ENCODE measurements around the gene ATG5. TPM values are rescaled to one million over a fixed set of nuclear protein-coding genes. Genes with fewer than 3 reads are reported as not detected.

The ATG5 gene
- total RNA-seq, 2 donors from 2014 or later: 32.1 to 38.4 TPM

- ATAC-seq (replicated peaks in 1 of 2): no peak
- H3K9me3 Mint-ChIP-seq: peaks cover 3 to 4% of the 10 kb centered on the region in 2 donors
- no peaks in the 10 kb centered on the region for H3K36me3 Mint-ChIP-seq (ENCODE audit: insufficient read depth in 2 of 2)
- DNase-seq: no peak
- peaks cover 83% of the 10 kb centered on the region for H3K4me1 Mint-ChIP-seq (ENCODE audit: low read depth)
- no peak overlapping the region for H3K27ac Mint-ChIP-seq
- no peak overlapping the region for H3K4me3 Mint-ChIP-seq
- no peaks in the 10 kb centered on the region for H3K27me3 Mint-ChIP-seq (ENCODE audit: low read depth)
These were observed 178.7 kb downstream of the ATG5 start for GRCh38 chr6:106146852-106147351.

- DNase-seq (peak; percentile 53 to 54), ATAC-seq (replicated peaks in 1 of 2) (peak in 1 of 2 donors; percentile 27)
- Mint-ChIP-seq H3K27me3 (ENCODE audit: low read depth) (no peaks in the 10 kb centered on the region), H3K4me1 (ENCODE audit: low read depth) (peaks cover 87% of the 10 kb centered on the region), H3K36me3 (ENCODE audit: insufficient read depth in 2 of 2) (no peaks in the 10 kb centered on the region), H3K9me3 (no peaks in the 10 kb centered on the region), H3K4me3 (peak overlapping the region; percentile 15 to 35), H3K27ac (no peak overlapping the region)
These were observed 179.8 kb downstream of the ATG5 start for GRCh38 chr6:106145741-106146227.

- Mint-ChIP-seq H3K4me3 (peak overlapping the region; percentile 15 to 29), H3K27ac (no peak overlapping the region), H3K4me1 (ENCODE audit: low read depth) (peaks cover 94% of the 10 kb centered on the region), H3K36me3 (ENCODE audit: insufficient read depth in 2 of 2) (no peaks in the 10 kb centered on the region), H3K27me3 (ENCODE audit: low read depth) (no peaks in the 10 kb centered on the region), H3K9me3 (no peaks in the 10 kb centered on the region)
- DNase-seq (no peak), ATAC-seq (replicated peaks in 1 of 2) (no peak)
These were observed 180.4 kb downstream of the ATG5 start for GRCh38 chr6:106145144-106145543.

- peak overlapping the region in 1 of 2 donors; percentile 59 for H3K4me3 Mint-ChIP-seq
- no peaks in the 10 kb centered on the region for H3K9me3 Mint-ChIP-seq
- H3K36me3 Mint-ChIP-seq (ENCODE audit: insufficient read depth in 2 of 2): no peaks in the 10 kb centered on the region
- no peak overlapping the region for H3K27ac Mint-ChIP-seq
- no peaks in the 10 kb centered on the region for H3K27me3 Mint-ChIP-seq (ENCODE audit: low read depth)
- ATAC-seq (replicated peaks in 1 of 2) (no peak), DNase-seq (no peak)
- H3K4me1 Mint-ChIP-seq (ENCODE audit: low read depth): peaks cover 82% of the 10 kb centered on the region
These were observed 181.9 kb downstream of the ATG5 start for GRCh38 chr6:106143665-106144064.

GRCh38 chr6:106142876-106143431 is 182.6 kb downstream of the ATG5 start:
- no peak for ATAC-seq (replicated peaks in 1 of 2)
- peak overlapping the region; percentile 30 for H3K27ac Mint-ChIP-seq

GRCh38 chr6:106141441-106142237 is 183.9 kb downstream of the ATG5 start:
- H3K4me1 Mint-ChIP-seq (ENCODE audit: low read depth): peaks cover 69% of the 10 kb centered on the region

More at GRCh38 chr6:106142876-106143431, 182.6 kb downstream of the ATG5 start:
- Mint-ChIP-seq H3K4me1 (ENCODE audit: low read depth) (peaks cover 78% of the 10 kb centered on the region), H3K9me3 (no peaks in the 10 kb centered on the region), H3K36me3 (ENCODE audit: insufficient read depth in 2 of 2) (no peaks in the 10 kb centered on the region), H3K4me3 (peak overlapping the region in 1 of 2 donors; percentile 59), H3K27me3 (ENCODE audit: low read depth) (no peaks in the 10 kb centered on the region)
- no peak for DNase-seq

GRCh38 chr6:106138151-106138550 is 187.4 kb downstream of the ATG5 start:
- Mint-ChIP-seq H3K27me3 (ENCODE audit: low read depth) (peaks cover 6% of the 10 kb centered on the region), H3K4me1 (ENCODE audit: low read depth) (peaks cover 48% of the 10 kb centered on the region), H3K27ac (no peak overlapping the region), H3K36me3 (ENCODE audit: insufficient read depth in 2 of 2) (no peaks in the 10 kb centered on the region), H3K9me3 (no peaks in the 10 kb centered on the region), H3K4me3 (no peak overlapping the region)
- DNase-seq (no peak), ATAC-seq (replicated peaks in 1 of 2) (no peak)

More at GRCh38 chr6:106141441-106142237, 183.9 kb downstream of the ATG5 start:
- no peaks in the 10 kb centered on the region for H3K9me3 Mint-ChIP-seq
- H3K27me3 Mint-ChIP-seq (ENCODE audit: low read depth): no peaks in the 10 kb centered on the region
- H3K27ac Mint-ChIP-seq: peak overlapping the region; percentile 94
- DNase-seq: peak; percentile 71
- H3K4me3 Mint-ChIP-seq: peak overlapping the region; percentile 69 to 80
- no peaks in the 10 kb centered on the region for H3K36me3 Mint-ChIP-seq (ENCODE audit: insufficient read depth in 2 of 2)
- ATAC-seq (replicated peaks in 1 of 2): peak; percentile 92 to 93

- Mint-ChIP-seq H3K4me3 (no peak overlapping the region), H3K27me3 (ENCODE audit: low read depth) (peaks cover 6% of the 10 kb centered on the region), H3K4me1 (ENCODE audit: low read depth) (peaks cover 35% of the 10 kb centered on the region), H3K27ac (no peak overlapping the region), H3K9me3 (no peaks in the 10 kb centered on the region), H3K36me3 (ENCODE audit: insufficient read depth in 2 of 2) (no peaks in the 10 kb centered on the region)
- DNase-seq (no peak), ATAC-seq (replicated peaks in 1 of 2) (no peak)
These were observed 188.7 kb downstream of the ATG5 start for GRCh38 chr6:106136845-106137244.

GRCh38 chr6:106135911-106136571 is 189.5 kb downstream of the ATG5 start:
- ATAC-seq (replicated peaks in 1 of 2) (no peak), DNase-seq (no peak)
- H3K4me3 Mint-ChIP-seq: no peak overlapping the region
- H3K36me3 Mint-ChIP-seq (ENCODE audit: insufficient read depth in 2 of 2): no peaks in the 10 kb centered on the region
- no peak overlapping the region for H3K27ac Mint-ChIP-seq
- H3K27me3 Mint-ChIP-seq (ENCODE audit: low read depth): peaks cover 6% of the 10 kb centered on the region
- peaks cover 27% of the 10 kb centered on the region for H3K4me1 Mint-ChIP-seq (ENCODE audit: low read depth)
- no peaks in the 10 kb centered on the region for H3K9me3 Mint-ChIP-seq

- ATAC-seq (replicated peaks in 1 of 2): peak; percentile 80 to 96
- no peaks in the 10 kb centered on the region for H3K9me3 Mint-ChIP-seq
- H3K36me3 Mint-ChIP-seq (ENCODE audit: insufficient read depth in 2 of 2): no peaks in the 10 kb centered on the region
- peak overlapping the region; percentile 17 for H3K27ac Mint-ChIP-seq
- H3K4me1 Mint-ChIP-seq (ENCODE audit: low read depth): peaks cover 17% of the 10 kb centered on the region
- peak overlapping the region in 1 of 2 donors; percentile 68 for H3K4me3 Mint-ChIP-seq
- no peak for DNase-seq
- peaks cover 6% of the 10 kb centered on the region for H3K27me3 Mint-ChIP-seq (ENCODE audit: low read depth)
These were observed 190.5 kb downstream of the ATG5 start for GRCh38 chr6:106134906-106135634.

Measured in activated T-cell treated with anti-CD3 and anti-CD28 coated beads, Interleukin-2, amount 50 U/mL, for 72 hours (primary cell).